Measurements from ENCODE around the gene PHF5A.

- TF ChIP-seq, protein P1, sequence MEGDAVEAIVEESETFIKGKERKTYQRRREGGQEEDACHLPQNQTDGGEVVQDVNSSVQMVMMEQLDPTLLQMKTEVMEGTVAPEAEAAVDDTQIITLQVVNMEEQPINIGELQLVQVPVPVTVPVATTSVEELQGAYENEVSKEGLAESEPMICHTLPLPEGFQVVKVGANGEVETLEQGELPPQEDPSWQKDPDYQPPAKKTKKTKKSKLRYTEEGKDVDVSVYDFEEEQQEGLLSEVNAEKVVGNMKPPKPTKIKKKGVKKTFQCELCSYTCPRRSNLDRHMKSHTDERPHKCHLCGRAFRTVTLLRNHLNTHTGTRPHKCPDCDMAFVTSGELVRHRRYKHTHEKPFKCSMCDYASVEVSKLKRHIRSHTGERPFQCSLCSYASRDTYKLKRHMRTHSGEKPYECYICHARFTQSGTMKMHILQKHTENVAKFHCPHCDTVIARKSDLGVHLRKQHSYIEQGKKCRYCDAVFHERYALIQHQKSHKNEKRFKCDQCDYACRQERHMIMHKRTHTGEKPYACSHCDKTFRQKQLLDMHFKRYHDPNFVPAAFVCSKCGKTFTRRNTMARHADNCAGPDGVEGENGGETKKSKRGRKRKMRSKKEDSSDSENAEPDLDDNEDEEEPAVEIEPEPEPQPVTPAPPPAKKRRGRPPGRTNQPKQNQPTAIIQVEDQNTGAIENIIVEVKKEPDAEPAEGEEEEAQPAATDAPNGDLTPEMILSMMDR (IDR thresholded peaks at IDR 0.05; ENCODE audit: low read depth, low read length, missing input control) = no peak
- TF ChIP-seq HNF4G (IDR thresholded peaks at IDR 0.05) (no peak), HNF4A (conservative IDR thresholded peaks at IDR 0.05) (no peak), SP1 (IDR thresholded peaks at IDR 0.05) (no peak), ZBTB33 (IDR thresholded peaks at IDR 0.05) (no peak), TAF1 (conservative IDR thresholded peaks at IDR 0.05) (no peak), YY1 (IDR thresholded peaks at IDR 0.05) (no peak), EGR1 (IDR thresholded peaks at IDR 0.05; ENCODE audit: low read depth in 2 of 2) (no peak), JUND (IDR thresholded peaks at IDR 0.05) (no peak), RAD21 (IDR thresholded peaks at IDR 0.05) (no peak), NR2F2 (IDR thresholded peaks at IDR 0.05) (no peak), MAX (IDR thresholded peaks at IDR 0.05) (no peak), ATF3 (IDR thresholded peaks at IDR 0.05) (no peak)
- TF ChIP-seq, protein P2, sequence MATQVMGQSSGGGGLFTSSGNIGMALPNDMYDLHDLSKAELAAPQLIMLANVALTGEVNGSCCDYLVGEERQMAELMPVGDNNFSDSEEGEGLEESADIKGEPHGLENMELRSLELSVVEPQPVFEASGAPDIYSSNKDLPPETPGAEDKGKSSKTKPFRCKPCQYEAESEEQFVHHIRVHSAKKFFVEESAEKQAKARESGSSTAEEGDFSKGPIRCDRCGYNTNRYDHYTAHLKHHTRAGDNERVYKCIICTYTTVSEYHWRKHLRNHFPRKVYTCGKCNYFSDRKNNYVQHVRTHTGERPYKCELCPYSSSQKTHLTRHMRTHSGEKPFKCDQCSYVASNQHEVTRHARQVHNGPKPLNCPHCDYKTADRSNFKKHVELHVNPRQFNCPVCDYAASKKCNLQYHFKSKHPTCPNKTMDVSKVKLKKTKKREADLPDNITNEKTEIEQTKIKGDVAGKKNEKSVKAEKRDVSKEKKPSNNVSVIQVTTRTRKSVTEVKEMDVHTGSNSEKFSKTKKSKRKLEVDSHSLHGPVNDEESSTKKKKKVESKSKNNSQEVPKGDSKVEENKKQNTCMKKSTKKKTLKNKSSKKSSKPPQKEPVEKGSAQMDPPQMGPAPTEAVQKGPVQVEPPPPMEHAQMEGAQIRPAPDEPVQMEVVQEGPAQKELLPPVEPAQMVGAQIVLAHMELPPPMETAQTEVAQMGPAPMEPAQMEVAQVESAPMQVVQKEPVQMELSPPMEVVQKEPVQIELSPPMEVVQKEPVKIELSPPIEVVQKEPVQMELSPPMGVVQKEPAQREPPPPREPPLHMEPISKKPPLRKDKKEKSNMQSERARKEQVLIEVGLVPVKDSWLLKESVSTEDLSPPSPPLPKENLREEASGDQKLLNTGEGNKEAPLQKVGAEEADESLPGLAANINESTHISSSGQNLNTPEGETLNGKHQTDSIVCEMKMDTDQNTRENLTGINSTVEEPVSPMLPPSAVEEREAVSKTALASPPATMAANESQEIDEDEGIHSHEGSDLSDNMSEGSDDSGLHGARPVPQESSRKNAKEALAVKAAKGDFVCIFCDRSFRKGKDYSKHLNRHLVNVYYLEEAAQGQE (IDR thresholded peaks at IDR 0.05) = no peak
Observed at GRCh38 chr22:41431656-41432055, 36.8 kb downstream of the PHF5A start.

Data from liver (tissue), 3 donors.